ENCODE measurements around the gene TNFRSF1A.

Gene TNFRSF1A

DNA sequence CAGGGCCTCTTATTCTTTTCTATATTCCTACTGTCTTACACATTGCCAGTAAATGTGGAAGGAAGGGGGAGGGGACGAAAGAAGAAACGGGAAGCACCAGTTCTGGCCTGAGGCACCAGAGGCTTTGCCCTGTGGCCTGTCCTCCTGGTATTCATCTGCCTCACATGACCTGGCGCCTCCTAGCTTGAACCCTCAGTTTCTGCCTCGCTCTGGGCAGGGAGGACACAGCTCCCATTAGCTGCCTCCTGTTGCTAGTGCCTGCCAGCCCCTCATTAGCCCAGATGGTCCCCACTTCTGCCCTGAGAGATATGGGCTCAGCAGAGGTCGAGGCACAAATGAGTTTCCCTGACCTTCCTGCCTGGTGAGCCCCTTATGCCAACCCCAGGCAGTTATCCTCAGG, 34.3 kb downstream of the TNFRSF1A start:
- Histone ChIP-seq H3K4me3 (replicated peaks; ENCODE audit: insufficient read depth, low read length) (no peak overlapping the region), H3K27me3 (ENCODE audit: insufficient read depth, poor library complexity, severe bottlenecking) (peaks cover 15% of the 10 kb centered on the region), H3K27ac (replicated peaks) (no peak overlapping the region)
- TF ChIP-seq, protein P1, sequence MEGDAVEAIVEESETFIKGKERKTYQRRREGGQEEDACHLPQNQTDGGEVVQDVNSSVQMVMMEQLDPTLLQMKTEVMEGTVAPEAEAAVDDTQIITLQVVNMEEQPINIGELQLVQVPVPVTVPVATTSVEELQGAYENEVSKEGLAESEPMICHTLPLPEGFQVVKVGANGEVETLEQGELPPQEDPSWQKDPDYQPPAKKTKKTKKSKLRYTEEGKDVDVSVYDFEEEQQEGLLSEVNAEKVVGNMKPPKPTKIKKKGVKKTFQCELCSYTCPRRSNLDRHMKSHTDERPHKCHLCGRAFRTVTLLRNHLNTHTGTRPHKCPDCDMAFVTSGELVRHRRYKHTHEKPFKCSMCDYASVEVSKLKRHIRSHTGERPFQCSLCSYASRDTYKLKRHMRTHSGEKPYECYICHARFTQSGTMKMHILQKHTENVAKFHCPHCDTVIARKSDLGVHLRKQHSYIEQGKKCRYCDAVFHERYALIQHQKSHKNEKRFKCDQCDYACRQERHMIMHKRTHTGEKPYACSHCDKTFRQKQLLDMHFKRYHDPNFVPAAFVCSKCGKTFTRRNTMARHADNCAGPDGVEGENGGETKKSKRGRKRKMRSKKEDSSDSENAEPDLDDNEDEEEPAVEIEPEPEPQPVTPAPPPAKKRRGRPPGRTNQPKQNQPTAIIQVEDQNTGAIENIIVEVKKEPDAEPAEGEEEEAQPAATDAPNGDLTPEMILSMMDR (IDR thresholded peaks at IDR 0.05; ENCODE audit: insufficient read depth, low read length), result no peak
- peak; percentile 8; the same call in 1 of the 2 replicates for TF ChIP-seq SPI1 (IDR thresholded peaks at IDR 0.05; ENCODE audit: borderline replicate concordance, low read depth)
- DNase-seq (ENCODE audit: low read depth in 1 of 2, low spot score in 1 of 2), result no peak

DNA sequence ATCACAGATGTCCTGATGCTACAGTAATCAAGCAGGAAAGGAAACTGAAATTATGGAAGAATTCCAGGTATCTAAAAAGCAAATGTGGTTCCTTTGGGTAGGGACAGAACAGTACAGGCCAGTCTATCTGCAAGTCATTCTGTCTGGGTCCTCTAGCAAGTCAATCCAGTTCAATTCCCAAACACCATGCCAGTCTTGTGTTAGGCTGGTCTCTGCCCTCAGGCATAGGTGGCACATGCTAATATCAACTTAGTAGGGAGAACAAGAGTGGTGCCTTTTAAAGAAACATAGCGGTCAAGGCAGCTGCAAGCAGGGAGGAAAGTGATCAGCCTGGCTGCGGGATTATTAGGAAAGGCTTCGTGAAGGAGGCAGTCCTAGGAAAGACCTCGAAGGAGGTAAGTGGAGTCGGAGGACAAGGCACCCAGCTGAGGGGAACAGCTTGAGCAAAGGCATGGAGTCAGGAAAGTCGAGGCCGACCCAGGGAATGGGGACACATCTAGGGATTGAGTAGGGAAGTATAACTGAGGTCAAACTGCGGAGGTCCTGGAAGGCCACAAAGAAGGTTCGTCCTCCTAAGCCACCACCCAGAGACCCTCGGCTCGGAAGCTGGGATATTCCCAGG, 35.2 kb downstream of the TNFRSF1A start:
- H3K4me3 ChIP-seq (replicated peaks; ENCODE audit: insufficient read depth, low read length), result no peak overlapping the region
- peaks cover 15% of the 10 kb centered on the region for H3K27me3 ChIP-seq (ENCODE audit: insufficient read depth, poor library complexity, severe bottlenecking)
- no peak for DNase-seq (ENCODE audit: low read depth in 1 of 2, low spot score in 1 of 2)
- TF ChIP-seq, protein P2, sequence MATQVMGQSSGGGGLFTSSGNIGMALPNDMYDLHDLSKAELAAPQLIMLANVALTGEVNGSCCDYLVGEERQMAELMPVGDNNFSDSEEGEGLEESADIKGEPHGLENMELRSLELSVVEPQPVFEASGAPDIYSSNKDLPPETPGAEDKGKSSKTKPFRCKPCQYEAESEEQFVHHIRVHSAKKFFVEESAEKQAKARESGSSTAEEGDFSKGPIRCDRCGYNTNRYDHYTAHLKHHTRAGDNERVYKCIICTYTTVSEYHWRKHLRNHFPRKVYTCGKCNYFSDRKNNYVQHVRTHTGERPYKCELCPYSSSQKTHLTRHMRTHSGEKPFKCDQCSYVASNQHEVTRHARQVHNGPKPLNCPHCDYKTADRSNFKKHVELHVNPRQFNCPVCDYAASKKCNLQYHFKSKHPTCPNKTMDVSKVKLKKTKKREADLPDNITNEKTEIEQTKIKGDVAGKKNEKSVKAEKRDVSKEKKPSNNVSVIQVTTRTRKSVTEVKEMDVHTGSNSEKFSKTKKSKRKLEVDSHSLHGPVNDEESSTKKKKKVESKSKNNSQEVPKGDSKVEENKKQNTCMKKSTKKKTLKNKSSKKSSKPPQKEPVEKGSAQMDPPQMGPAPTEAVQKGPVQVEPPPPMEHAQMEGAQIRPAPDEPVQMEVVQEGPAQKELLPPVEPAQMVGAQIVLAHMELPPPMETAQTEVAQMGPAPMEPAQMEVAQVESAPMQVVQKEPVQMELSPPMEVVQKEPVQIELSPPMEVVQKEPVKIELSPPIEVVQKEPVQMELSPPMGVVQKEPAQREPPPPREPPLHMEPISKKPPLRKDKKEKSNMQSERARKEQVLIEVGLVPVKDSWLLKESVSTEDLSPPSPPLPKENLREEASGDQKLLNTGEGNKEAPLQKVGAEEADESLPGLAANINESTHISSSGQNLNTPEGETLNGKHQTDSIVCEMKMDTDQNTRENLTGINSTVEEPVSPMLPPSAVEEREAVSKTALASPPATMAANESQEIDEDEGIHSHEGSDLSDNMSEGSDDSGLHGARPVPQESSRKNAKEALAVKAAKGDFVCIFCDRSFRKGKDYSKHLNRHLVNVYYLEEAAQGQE (IDR thresholded peaks at IDR 0.05; ENCODE audit: insufficient replicate concordance, low read depth), result no peak
- TF ChIP-seq, protein P1 (IDR thresholded peaks at IDR 0.05; ENCODE audit: insufficient read depth, low read length), result no peak
- TF ChIP-seq POLR2AphosphoS5 (IDR thresholded peaks at IDR 0.05; ENCODE audit: low read depth) (no peak), SPI1 (IDR thresholded peaks at IDR 0.05; ENCODE audit: borderline replicate concordance, low read depth) (no peak), GABPA (IDR thresholded peaks at IDR 0.05; ENCODE audit: low read depth) (no peak)
- H3K27ac ChIP-seq (replicated peaks), result no peak overlapping the region

DNA sequence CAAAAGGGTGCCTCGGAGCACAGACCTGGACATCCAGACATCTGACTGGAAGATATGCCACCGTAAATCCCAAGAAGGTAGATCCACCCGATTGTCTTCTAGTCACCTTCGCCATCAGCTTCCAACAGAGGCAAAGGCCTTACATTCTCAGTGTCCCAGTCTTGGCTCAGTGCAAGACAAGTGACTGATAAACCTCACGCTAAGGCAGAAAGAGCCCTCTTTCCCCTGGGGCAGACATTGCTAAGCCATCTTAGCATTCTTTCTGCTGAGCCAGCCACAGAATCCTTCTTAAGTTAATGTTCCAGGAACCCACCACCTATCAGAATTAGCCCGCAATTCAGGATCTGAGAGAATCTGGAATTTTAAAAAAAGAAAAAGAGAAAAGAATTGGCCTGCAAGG, 35.7 kb downstream of the TNFRSF1A start:
- TF ChIP-seq, protein P2 (IDR thresholded peaks at IDR 0.05; ENCODE audit: insufficient replicate concordance, low read depth), result no peak
- TF ChIP-seq GABPA (IDR thresholded peaks at IDR 0.05; ENCODE audit: low read depth) (no peak), SPI1 (IDR thresholded peaks at IDR 0.05; ENCODE audit: borderline replicate concordance, low read depth) (no peak), POLR2AphosphoS5 (IDR thresholded peaks at IDR 0.05; ENCODE audit: low read depth) (no peak)
- TF ChIP-seq, protein P1 (IDR thresholded peaks at IDR 0.05; ENCODE audit: insufficient read depth, low read length), result no peak
- Histone ChIP-seq H3K4me3 (replicated peaks; ENCODE audit: insufficient read depth, low read length) (no peak overlapping the region), H3K27me3 (ENCODE audit: insufficient read depth, poor library complexity, severe bottlenecking) (peaks cover 11% of the 10 kb centered on the region), H3K27ac (replicated peaks) (no peak overlapping the region)
- DNase-seq (ENCODE audit: low read depth in 1 of 2, low spot score in 1 of 2), result no peak

DNA sequence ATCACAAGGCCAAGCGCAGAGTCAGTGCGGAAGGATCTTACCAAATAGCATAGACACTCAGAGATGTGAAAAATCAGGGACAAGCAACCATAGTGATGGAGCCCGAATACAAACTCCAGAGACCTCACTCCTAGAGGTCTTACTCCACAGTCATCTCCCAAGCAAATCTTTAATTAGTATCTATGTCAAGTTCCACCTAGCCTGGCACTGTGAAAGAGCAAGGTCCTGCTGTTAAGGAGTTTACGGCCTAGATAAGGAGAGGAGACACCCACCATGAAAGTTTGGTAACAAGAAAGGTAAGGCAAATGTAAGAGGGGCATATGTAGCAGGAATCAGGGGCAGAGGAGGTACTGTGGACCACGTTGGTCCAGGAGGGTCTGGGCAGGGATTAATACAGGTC, 38.8 kb downstream of the TNFRSF1A start:
- Histone ChIP-seq H3K27me3 (ENCODE audit: insufficient read depth, poor library complexity, severe bottlenecking) (peaks cover 3% of the 10 kb centered on the region), H3K4me3 (replicated peaks; ENCODE audit: insufficient read depth, low read length) (no peak overlapping the region), H3K27ac (replicated peaks) (no peak overlapping the region)
- TF ChIP-seq, protein P1 (IDR thresholded peaks at IDR 0.05; ENCODE audit: insufficient read depth, low read length), result no peak
- TF ChIP-seq POLR2AphosphoS5 (IDR thresholded peaks at IDR 0.05; ENCODE audit: low read depth) (no peak), GABPA (IDR thresholded peaks at IDR 0.05; ENCODE audit: low read depth) (no peak), SPI1 (IDR thresholded peaks at IDR 0.05; ENCODE audit: borderline replicate concordance, low read depth) (no peak)
- TF ChIP-seq, protein P2 (IDR thresholded peaks at IDR 0.05; ENCODE audit: insufficient replicate concordance, low read depth), result no peak
- DNase-seq (ENCODE audit: low read depth in 1 of 2, low spot score in 1 of 2), result no peak

Measured in HL-60 (cell line).